Rectal smooth muscle tissue (tissue), 1 donor: ENCODE data around the gene DISP2.

Experiments used
- H3K27ac ChIP-seq: one replicate; pipeline ENCODE4 v1.7.0; 2013; ENCODE audit warnings: low read depth, low read length, inconsistent platforms
- H3K27me3 ChIP-seq: one replicate; pipeline ENCODE4 v1.7.0; 2013; ENCODE audit warnings: low read length; ENCODE audit not compliant: control insufficient read depth, insufficient read depth
- H3K36me3 ChIP-seq: one replicate; pipeline ENCODE4 v1.7.0; 2013; ENCODE audit warnings: low read length; ENCODE audit not compliant: control insufficient read depth, insufficient read depth
- H3K4me1 ChIP-seq: one replicate; pipeline ENCODE4 v1.7.0; 2013; ENCODE audit warnings: low read length; ENCODE audit not compliant: control insufficient read depth, insufficient read depth
- H3K4me3 ChIP-seq: one replicate; pipeline ENCODE4 v1.7.0; 2013; ENCODE audit warnings: low read length
- H3K9ac ChIP-seq: one replicate; pipeline ENCODE4 v1.7.0; 2013; ENCODE audit warnings: low read length

The DISP2 gene

DNA sequence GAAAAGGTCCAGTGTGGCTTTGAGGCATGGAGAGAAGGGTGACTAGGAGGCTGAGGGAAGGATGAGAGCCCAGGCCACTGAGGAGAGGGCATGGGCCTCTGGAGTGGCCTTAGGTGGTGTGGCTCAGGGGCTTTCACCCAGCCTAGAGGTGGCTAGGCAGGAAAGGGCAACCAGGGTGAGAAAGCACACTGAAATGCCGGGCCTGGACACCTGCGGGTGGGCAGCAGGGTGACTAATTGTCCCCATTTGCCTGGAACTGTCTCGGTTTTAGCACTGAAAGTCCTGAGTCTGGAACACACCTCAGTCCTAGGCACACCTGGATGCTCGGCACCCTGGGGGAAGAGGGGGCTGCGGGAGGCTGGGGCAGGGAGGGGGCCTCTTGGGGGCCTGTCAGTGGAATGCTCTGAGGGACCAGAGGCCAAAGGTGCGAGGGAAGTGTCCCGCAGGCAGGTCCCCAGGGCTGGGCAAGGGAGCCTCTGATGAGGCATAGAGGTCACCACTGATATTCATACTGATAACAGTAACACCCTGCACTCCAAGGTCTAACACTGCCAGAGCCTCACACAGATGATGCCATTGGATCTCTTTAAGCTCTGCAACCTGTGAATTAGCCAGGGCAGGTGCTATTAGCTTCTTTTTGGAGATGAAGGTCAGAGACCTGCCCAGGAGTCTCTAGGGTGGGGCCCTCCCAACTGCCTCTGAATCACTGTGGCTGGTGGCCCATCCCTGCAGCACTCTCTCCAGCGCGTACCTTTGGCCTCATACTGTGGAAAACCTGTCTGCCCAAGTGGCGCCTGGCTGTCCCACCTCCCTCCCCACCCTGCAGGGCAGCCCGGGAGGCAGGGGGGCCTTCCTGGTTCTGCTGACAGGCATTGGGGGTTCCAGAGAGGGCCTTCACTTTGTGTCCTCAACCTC, 10.2 kb upstream of the DISP2 start:
- Histone ChIP-seq H3K36me3 (no peaks in the 10 kb centered on the region), H3K27me3 (no peaks in the 10 kb centered on the region), H3K9ac (no peak overlapping the region), H3K4me1 (peaks cover 9% of the 10 kb centered on the region), H3K4me3 (no peak overlapping the region), H3K27ac (peak overlapping the region; percentile 3)

GRCh38 chr15:40348474-40348870, 9.5 kb upstream of the DISP2 start:
- H3K27ac ChIP-seq, result peak overlapping the region; percentile 21

DNA sequence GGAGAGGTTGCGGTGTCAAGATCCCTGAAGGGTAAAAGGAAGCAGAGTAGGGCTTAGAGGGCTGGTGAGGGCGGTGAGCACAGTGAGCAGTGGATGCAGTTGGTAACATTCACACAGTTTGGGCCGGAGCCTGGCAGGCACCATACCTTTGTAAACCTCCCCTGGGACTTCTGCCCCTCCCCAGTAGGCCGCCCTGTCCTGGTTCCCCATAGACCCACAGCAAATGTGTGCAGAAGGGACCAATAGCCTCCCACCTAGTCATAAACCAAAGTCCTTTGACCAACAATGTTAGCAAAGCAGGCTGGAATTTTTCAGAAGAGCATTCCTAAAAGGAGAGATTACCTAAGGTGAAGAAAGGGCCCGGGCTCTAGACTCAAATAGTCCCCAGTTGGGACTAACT, 8.9 kb upstream of the DISP2 start:
- H3K9ac ChIP-seq, result no peak overlapping the region
- no peak overlapping the region for H3K4me3 ChIP-seq

More at GRCh38 chr15:40348474-40348870, 9.5 kb upstream of the DISP2 start:
- Histone ChIP-seq H3K36me3 (no peaks in the 10 kb centered on the region), H3K9ac (peak overlapping the region; percentile 56), H3K27me3 (no peaks in the 10 kb centered on the region), H3K4me1 (peaks cover 4% of the 10 kb centered on the region), H3K4me3 (no peak overlapping the region)

DNA sequence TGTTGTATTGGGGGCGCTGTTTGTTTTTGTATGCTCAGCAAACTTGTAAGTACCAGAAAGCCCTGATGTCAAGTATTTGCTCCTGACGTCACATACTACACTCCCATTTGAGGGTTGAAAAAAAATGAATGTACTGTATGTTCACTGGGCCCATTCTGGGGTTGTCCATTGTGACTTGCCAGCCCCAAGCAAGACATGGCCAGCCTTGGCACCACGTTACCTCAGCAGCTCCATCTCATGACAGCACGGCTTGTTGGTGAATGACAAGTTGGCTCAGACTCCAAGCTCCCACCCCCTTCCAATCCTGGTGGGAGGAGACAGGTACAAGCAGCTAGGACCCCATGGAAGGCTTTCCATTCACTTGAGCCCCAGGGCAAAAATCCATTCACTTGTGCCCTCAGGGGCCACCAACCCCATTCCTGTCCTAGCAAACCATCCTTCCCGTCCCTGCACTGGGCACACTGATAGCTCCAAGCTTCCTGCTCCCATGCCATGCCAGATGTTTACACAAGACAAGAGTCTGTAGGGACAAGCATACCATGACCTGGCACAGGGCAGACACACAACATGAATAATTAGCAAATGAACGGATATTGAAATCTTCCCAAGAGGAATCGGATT, 5.6 kb upstream of the DISP2 start:
- H3K9ac ChIP-seq, result peak overlapping the region; percentile 6
- no peak overlapping the region for H3K27ac ChIP-seq
- H3K4me3 ChIP-seq, result peak overlapping the region; percentile 64
- no peaks in the 10 kb centered on the region for H3K36me3 ChIP-seq
- H3K27me3 ChIP-seq, result no peaks in the 10 kb centered on the region
- no peaks in the 10 kb centered on the region for H3K4me1 ChIP-seq

More for the DNA sequence above, 8.9 kb upstream of the DISP2 start:
- H3K27ac ChIP-seq, result no peak overlapping the region
- no peaks in the 10 kb centered on the region for H3K36me3 ChIP-seq
- no peaks in the 10 kb centered on the region for H3K27me3 ChIP-seq
- H3K4me1 ChIP-seq, result no peaks in the 10 kb centered on the region

DNA sequence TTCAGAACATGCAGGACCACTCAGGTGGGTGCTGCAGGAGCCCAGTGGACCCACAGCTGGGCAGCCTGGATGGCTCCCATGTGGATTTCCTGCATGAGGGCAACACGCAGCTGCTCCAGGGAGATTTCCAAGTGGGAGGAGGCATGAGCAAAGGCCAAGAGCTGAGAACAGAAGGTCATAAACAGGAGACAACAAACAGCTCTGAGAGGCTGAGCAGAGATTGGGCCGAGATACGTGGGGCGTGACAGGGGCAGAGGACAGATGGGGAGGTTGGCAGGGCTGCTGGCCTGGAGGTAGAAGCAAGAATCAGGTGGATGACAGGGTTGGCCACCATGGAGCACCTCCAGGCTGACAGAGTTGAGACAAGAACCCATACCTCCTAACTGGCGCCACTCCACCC, 4.3 kb upstream of the DISP2 start:
- Histone ChIP-seq H3K4me3 (peak overlapping the region; percentile 64), H3K27ac (no peak overlapping the region), H3K9ac (no peak overlapping the region), H3K36me3 (no peaks in the 10 kb centered on the region), H3K27me3 (no peaks in the 10 kb centered on the region), H3K4me1 (peaks cover 3% of the 10 kb centered on the region)

DNA sequence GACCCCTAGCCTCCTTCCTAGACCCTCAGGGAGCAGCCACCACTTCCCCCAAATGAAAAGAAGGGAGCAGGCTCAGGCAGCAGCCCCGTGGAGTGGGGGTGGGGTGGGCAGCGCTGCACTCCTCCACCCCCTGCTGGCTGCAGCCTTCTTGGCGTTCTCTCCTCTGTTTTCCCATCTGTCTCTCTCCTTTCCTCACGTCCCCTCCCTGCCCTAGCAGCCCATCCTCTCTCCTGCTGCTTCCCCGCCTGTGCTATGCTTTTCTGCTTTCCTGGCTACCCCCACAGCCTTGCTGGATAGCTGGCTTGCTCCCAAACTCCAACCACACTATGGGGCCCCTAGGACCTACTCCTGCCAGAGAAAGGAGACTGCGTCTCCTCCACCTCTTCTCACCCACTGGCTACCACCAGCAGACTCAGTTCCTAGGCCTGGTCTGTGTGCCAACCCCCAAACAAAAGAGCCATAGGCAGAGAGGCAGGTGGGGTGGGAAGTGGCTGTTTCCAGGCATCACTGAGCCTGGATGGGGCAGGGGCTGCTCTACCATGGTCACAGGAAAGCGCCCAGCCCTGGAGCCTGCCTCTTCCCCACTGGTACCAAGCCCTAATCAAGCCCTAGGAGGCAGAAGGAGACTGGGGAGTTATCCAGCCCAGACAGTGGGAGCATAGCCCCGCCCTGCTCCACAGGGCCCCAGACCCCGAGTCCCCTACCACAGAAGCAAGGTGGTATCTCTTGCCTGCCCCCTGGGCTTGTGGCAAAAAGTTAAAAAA, 3.4 kb upstream of the DISP2 start:
- H3K36me3 ChIP-seq, result no peaks in the 10 kb centered on the region
- H3K4me3 ChIP-seq, result no peak overlapping the region
- no peak overlapping the region for H3K9ac ChIP-seq
- no peak overlapping the region for H3K27ac ChIP-seq
- peaks cover 3% of the 10 kb centered on the region for H3K4me1 ChIP-seq
- H3K27me3 ChIP-seq, result no peaks in the 10 kb centered on the region

GRCh38 chr15:40355976-40356585, 1.9 kb upstream of the DISP2 start:
- Histone ChIP-seq H3K27me3 (no peaks in the 10 kb centered on the region), H3K4me1 (peaks cover 3% of the 10 kb centered on the region), H3K4me3 (no peak overlapping the region), H3K27ac (no peak overlapping the region), H3K36me3 (no peaks in the 10 kb centered on the region), H3K9ac (no peak overlapping the region)

DNA sequence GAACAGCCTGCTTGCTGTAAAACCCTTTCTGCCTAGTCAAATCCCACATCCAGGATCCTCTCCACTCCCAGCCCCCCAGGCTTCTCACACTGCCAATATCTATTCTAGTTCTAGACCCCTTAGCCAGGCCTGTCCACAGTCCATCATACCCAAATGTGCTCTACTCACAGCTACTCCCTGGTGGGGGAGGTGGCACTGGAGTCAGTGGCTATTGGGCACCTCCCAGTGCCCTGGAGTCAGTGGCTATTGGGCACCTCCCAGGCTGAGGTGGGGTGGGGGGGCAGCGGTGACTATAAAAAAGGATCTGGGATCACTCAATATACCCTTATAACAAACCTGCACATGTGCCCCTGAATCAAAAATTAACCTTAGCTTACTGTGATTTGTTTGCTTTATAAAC, 773 bp upstream of the DISP2 start:
- Histone ChIP-seq H3K9ac (no peak overlapping the region), H3K27me3 (no peaks in the 10 kb centered on the region), H3K4me1 (peaks cover 3% of the 10 kb centered on the region), H3K36me3 (no peaks in the 10 kb centered on the region), H3K27ac (no peak overlapping the region), H3K4me3 (peak overlapping the region; percentile 64)

GRCh38 chr15:40358471-40359353, 693 bp downstream of the DISP2 start:
- no peak overlapping the region for H3K9ac ChIP-seq
- no peak overlapping the region for H3K27ac ChIP-seq
- no peaks in the 10 kb centered on the region for H3K27me3 ChIP-seq
- H3K4me1 ChIP-seq, result peaks cover 3% of the 10 kb centered on the region
- peak overlapping the region; percentile 43 for H3K4me3 ChIP-seq
- no peaks in the 10 kb centered on the region for H3K36me3 ChIP-seq

DNA sequence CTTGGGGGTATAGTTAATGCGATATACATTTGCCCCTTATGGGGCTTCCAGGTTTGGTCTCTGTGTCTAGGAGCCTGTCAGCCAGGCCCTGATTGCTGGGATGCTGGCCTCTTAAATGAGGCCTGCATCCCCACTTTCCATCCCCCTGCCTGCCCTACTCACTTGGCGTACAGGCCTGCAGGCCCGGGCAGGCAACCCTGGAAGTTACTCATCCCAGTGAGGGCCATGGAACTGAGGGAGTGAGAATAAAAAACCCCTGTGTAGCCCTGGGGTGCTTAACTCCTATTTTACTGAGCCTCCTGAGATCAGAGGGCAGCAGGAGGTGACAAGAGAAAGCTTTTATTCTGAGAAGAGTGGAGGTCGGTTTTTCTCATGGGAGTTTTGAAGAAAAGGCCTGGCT, 2.0 kb downstream of the DISP2 start:
- H3K36me3 ChIP-seq, result no peaks in the 10 kb centered on the region
- no peak overlapping the region for H3K4me3 ChIP-seq
- H3K27ac ChIP-seq, result no peak overlapping the region
- peaks cover 3% of the 10 kb centered on the region for H3K4me1 ChIP-seq
- no peak overlapping the region for H3K9ac ChIP-seq
- H3K27me3 ChIP-seq, result no peaks in the 10 kb centered on the region

DNA sequence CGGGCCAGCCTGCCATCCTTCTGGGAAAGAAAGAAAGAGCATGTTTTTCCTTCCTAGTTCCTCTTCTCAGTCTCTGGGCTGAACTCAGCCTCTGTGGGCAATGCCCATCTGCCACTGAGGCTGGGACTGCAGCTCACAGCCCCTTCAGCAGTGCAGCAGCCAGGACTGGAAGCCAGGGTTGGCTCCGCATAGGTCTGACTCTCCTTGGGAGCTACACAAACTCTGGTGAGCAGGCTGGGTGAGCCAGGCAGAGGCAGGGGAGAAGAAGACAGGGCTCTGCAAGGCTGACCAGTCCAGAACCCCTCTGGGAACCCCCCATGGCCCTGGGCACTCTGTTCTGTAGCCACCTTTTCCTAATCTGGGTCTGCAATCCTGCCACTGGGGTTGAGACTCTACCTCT, 3.6 kb downstream of the DISP2 start:
- H3K36me3 ChIP-seq, result no peaks in the 10 kb centered on the region
- H3K9ac ChIP-seq, result no peak overlapping the region
- no peaks in the 10 kb centered on the region for H3K27me3 ChIP-seq
- no peak overlapping the region for H3K27ac ChIP-seq
- no peak overlapping the region for H3K4me3 ChIP-seq
- H3K4me1 ChIP-seq, result peaks cover 3% of the 10 kb centered on the region
